T47D (cell line): ENCODE data around the gene SVOP.
"Not testable (repeated sequence)": the region's sequence is repeated elsewhere in the genome, so short reads cannot be mapped to it uniquely, and the experiment has no call there.

ENCODE experiments used
- DNase-seq, 2 experiments: peaks; one replicate each; pipeline versions ENCODE4 v3.0.0 to v3.0.0-alpha.2; 2011 to 2012; ENCODE audit warnings: low read depth in 1 of 2, low spot score in 1 of 2
- JUND ChIP-seq: IDR thresholded peaks from 2 replicates; pipeline ENCODE4 v1.6.1; 2012; ENCODE audit warnings: low read depth
- in situ Hi-C: cut with HindIII; loops from 2 replicates; pipeline ENCODE4 v1.10.0; 2016; ENCODE audit warnings: low sequenced_read_pairs, low pct_unique_long_range_greater_than_20kb

SVOP gene

GRCh38 chr12:109020796-109021380 is at the start of gene SVOP:
Gene SVOP (minus strand): TSS chr12:109021068. CDS start chr12:109020868, 200 bp downstream.
- peak; percentile 77 to 94 for DNase-seq
- no peak for TF ChIP-seq JUND
- in situ Hi-C loops: no loop called here

- TF ChIP-seq JUND: no peak
- no peak for DNase-seq
- in situ Hi-C loops: no loop called here
These were observed 48.7 kb upstream of the SVOP start for GRCh38 chr12:109069307-109070271.

GRCh38 chr12:109065853-109066193 is 45.0 kb upstream of the SVOP start:
- in situ Hi-C loops: no loop called here
- no peak for DNase-seq
- TF ChIP-seq JUND: no peak

- no peak for TF ChIP-seq JUND
- no peak for DNase-seq
- in situ Hi-C loops: no loop called here
These were observed 44.4 kb upstream of the SVOP start for GRCh38 chr12:109065154-109065852.

GRCh38 chr12:109064143-109064542 is 43.3 kb upstream of the SVOP start:
- DNase-seq: no peak
- in situ Hi-C loops: no loop called here
- no peak for TF ChIP-seq JUND

- no peak for TF ChIP-seq JUND
- in situ Hi-C loops: no loop called here
- DNase-seq: no peak
These were observed 37.9 kb upstream of the SVOP start for GRCh38 chr12:109058773-109059172.

GRCh38 chr12:109057376-109057775 is 36.5 kb upstream of the SVOP start:
- no peak for TF ChIP-seq JUND
- DNase-seq: no peak
- in situ Hi-C loops: no loop called here

GRCh38 chr12:109056891-109057290 is 36.0 kb upstream of the SVOP start:
- TF ChIP-seq JUND: no peak
- DNase-seq: no peak
- in situ Hi-C loops: no loop called here

GRCh38 chr12:109054520-109054919 is 33.7 kb upstream of the SVOP start:
- no peak for DNase-seq
- in situ Hi-C loops: no loop called here

GRCh38 chr12:109054124-109054513 is 33.3 kb upstream of the SVOP start:
- DNase-seq, in situ Hi-C loops: not testable (repeated sequence)

More at GRCh38 chr12:109054520-109054919, 33.7 kb upstream of the SVOP start:
- TF ChIP-seq JUND: no peak

- TF ChIP-seq JUND: no peak
- no peak for DNase-seq
- in situ Hi-C loops: no loop called here
These were observed 32.7 kb upstream of the SVOP start for GRCh38 chr12:109053382-109054123.
